Measurements from ENCODE around the gene PLEKHH1. TPM values are rescaled to one million over a fixed set of nuclear protein-coding genes. Genes with fewer than 3 reads are reported as not detected.
"Not testable (repeated sequence)": the region's sequence is repeated elsewhere in the genome, so short reads cannot be mapped to it uniquely, and the experiment has no call there.

The PLEKHH1 gene
- total RNA-seq, 1 experiment from 2014 or later, result 35.3 TPM

DNA sequence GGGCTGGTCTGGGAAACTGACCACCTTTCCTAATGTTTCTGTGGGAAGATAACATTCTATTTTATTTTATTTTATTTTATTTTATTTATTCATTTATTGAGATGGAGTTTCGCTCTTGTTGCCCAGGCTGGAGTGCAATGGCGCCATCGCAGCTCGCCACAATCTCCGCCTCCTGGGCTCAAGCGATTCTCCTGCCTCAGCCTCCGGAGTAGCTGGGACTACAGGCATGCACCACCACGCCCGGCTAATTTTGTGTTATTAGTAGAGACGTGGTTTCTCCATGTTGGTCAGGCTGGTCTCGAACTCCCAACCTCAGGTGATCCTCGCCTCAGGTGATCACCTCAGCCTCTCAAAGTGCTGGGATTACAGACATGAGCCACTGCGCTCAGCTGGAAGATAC is 9.5 kb downstream of the PLEKHH1 start:
- H3K9ac ChIP-seq (ENCODE audit: extremely low read depth, insufficient read length, low read length); H2BK5ac ChIP-seq (ENCODE audit: insufficient read length, low read length); H2BK120ac ChIP-seq (ENCODE audit: low read depth, low read length, poor library complexity, severe bottlenecking); H3K27me3 Mint-ChIP-seq (ENCODE audit: low read depth); H2BK12ac ChIP-seq (ENCODE audit: insufficient read length, low read depth, low read length); H3K56ac ChIP-seq (ENCODE audit: insufficient read length, low read depth, low read length); H3K14ac ChIP-seq (ENCODE audit: insufficient read depth, low read length); H3K4me2 ChIP-seq (ENCODE audit: insufficient read depth, insufficient read length, low read length); H4K91ac ChIP-seq (ENCODE audit: insufficient read length, low read depth, low read length); H3K27me3 ChIP-seq (ENCODE audit: insufficient read depth, low read length); H2AFZ ChIP-seq (ENCODE audit: low read length); H3K27ac ChIP-seq (ENCODE audit: insufficient read length, low read depth, low read length); DNase-seq; H3K4ac ChIP-seq (ENCODE audit: low read depth, low read length); H3K18ac ChIP-seq (ENCODE audit: insufficient read length, low read depth, low read length); H2BK15ac ChIP-seq (ENCODE audit: low read depth, low read length); H3K79me1 ChIP-seq (ENCODE audit: insufficient read depth, low read depth, low read length, poor library complexity, severe bottlenecking); H3K23me2 ChIP-seq (ENCODE audit: insufficient read length, low read depth, low read length, poor library complexity, severe bottlenecking); H3K4me1 ChIP-seq (ENCODE audit: insufficient read depth, low read length); H3T11ph ChIP-seq (ENCODE audit: low read length); H3K9me3 ChIP-seq (ENCODE audit: control insufficient read depth, low read depth, low read length); H2AK5ac ChIP-seq (ENCODE audit: insufficient read length, low read length); H2BK20ac ChIP-seq (ENCODE audit: low read depth, low read length, poor library complexity, severe bottlenecking); H4K5ac ChIP-seq (ENCODE audit: insufficient read length, low read depth, low read length); H3K79me2 ChIP-seq (ENCODE audit: insufficient read depth, low read length); H4K20me1 ChIP-seq (ENCODE audit: control insufficient read depth, insufficient read depth, insufficient read length); H4K8ac ChIP-seq (replicated peaks; ENCODE audit: insufficient read length, low read depth, low read length); H3K9me3 Mint-ChIP-seq; H3K23ac ChIP-seq (ENCODE audit: insufficient read length, low read depth, low read length): not testable (repeated sequence)
- Mint-ChIP-seq H3K36me3 (ENCODE audit: insufficient read depth in 1 of 3, low read depth in 3 of 3) (peaks cover 21 to 39% (median 35%) of the 10 kb centered on the region in 3 experiments; a peak in 6 of 7 replicates), H3K4me1 (peaks cover 40 to 41% of the 10 kb centered on the region in 2 experiments), H3K4me3 (peak overlapping the region in 1 of 2 experiments; percentile 70; a peak in 1 of 5 replicates), H3K27ac (peak overlapping the region in 2 of 3 experiments; percentile 94 to 97; a peak in 3 of 7 replicates)
- WGBS (ENCODE audit: extremely low coverage, insufficient read length, low lambda C conversion rate), result no CpG with 5 or more reads among the region's 13 CpGs

Measured in H9 (cell line).